NCI-H1436 (cell line): Measurements from ENCODE around the gene LRRC38.
"Not testable (repeated sequence)": the region's sequence is repeated elsewhere in the genome, so short reads cannot be mapped to it uniquely, and the experiment has no call there.

ENCODE experiments used
- DNase-seq: peaks from one replicate; lab custom pipeline; 2025; lab: John Stamatoyannopoulos, UW

Gene LRRC38, protein sequence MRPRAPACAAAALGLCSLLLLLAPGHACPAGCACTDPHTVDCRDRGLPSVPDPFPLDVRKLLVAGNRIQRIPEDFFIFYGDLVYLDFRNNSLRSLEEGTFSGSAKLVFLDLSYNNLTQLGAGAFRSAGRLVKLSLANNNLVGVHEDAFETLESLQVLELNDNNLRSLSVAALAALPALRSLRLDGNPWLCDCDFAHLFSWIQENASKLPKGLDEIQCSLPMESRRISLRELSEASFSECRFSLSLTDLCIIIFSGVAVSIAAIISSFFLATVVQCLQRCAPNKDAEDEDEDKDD

DNA sequence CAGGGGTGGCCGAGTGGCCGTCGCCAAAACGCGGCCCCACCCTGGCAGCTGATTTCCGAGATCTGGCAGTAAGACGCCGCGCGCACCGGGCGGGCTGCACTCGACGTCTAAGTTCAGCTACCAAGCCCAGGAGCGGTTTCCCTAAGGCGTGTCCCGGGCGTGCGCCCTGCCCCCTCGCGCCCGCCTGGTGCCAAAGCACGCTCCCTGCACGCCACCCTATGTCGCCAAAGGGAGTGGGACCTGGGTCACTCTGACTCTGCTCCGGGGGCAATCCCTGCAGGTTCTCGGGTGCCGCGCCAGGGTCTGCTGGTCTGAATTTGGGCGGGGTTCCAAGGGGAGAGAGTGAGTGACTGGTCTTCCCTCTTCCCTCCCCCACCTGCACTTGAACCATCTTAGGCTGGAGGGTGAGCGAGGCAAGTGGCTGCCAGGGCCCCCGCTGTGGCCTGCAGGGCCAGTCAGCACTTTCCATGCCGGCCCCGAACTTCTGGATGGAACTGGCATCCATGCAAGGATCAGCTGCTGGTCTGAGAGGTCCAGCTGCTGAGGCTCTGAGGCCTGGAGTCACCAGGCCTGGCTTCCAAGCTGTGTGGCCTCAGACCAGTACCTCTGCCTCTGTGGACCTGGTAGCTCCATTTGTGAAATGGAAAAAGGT, at the start of gene LRRC38:
LRRC38 (minus strand) TSS at position 109 of the 652 bp plus-strand sequence. CDS start 410 bp downstream, outside the sequence.
- DNase-seq, result no peak

GRCh38 chr1:13562981-13563380, 49.2 kb upstream of the LRRC38 start:
- DNase-seq, result not testable (repeated sequence)

DNA sequence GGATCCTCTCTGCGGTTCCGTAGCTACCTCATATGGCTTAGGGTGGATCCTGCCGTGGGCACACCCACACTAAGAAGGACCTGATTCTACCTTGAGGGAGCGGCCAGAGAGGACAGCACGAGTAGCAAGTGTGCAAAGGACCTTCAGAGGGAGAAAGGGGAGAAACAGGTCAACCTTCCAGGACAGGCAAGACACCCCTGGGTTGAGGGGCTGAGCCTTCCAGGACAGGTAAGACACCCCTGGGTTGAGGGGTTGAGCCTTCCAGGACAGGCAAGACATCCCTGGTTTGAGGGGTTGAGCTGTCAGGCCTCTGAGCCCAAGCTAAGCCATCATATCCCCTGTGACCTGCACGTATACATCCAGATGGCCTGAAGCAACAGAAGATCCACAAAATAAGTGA, 46.7 kb upstream of the LRRC38 start:
- no peak for DNase-seq

DNA sequence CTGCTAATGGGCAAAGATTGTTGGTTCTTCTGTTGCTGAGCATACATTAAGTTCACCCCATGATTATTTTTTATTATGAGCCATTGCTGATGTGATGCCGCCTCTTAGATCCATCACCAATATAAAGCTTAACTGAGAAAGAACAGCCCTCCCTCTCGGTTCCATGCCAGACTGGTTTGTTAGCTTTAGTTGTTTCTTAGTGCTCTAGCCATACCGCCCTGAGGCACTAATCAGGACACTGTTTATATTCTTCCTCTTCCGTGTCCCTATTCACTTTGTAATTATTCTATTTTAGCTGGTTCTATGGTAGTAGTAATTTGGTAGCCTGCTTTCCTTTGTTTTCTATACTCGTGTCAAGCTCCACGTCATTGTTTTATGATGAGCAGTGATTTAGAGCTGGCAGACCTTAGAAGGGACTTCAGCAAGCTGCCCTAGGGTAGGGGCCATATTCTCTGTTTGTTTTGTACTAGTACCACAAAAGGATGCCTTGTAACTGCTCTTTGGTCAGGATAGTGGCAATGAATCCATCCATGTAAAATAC, 42.5 kb upstream of the LRRC38 start:
- DNase-seq, result no peak

DNA sequence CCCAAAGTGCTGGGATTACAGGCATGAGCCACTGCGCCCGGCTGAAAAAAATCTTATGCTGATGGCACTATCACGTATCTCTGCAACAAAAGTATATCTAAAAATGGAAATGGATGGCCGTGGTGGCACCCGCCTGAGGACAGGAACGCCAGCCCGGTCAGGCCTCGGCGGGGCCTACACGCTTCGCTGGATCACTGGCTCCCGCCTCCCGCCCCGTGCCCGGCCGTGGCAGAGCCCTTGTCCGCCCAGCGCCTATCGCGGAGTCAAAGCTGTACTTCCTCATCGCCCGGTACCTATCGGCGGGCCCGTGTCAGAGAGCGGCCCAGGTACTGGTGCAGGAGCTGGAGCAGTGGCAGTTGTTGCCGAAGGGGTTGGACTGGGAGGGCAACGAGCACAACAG, 41.0 kb upstream of the LRRC38 start:
- DNase-seq, result no peak

DNA sequence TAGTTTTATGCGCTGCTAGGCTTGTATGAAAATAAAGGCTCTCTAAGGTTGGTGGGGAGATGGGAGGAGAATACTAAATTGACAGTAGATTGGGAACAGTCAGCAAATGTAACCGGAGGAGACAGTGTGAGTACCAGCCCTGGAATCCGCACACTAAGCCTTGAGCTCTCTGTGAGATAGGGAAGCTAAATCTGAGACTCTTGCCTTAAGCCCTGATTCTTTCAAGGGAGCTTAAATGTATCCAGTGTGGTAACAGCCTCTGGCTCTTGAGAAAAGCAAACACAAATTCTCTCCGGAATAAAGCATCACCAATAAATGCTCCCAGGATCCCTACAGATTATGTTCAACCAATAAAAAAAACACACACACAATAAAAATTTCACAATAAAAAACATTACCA, 36.9 kb upstream of the LRRC38 start:
- DNase-seq, result no peak

DNA sequence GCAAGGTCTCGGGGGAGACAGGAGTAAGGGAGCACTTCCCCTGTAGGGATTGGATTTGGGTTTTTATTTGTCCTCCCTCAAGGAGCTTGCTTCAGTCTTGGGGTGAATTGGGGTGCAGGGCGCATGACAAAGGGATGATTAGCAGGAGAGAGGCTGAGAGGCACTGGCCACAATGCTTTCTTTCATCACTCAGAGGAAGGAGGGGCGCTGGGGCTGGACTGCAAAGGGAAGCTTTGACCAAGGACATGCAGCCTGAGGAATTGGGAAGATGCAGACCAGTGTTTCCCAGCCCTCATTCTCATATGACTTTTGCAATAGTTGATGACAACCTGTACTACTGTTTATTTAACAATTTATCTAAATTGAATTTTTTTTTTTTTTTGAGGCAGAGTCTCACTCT, 35.7 kb upstream of the LRRC38 start:
- DNase-seq, result no peak

DNA sequence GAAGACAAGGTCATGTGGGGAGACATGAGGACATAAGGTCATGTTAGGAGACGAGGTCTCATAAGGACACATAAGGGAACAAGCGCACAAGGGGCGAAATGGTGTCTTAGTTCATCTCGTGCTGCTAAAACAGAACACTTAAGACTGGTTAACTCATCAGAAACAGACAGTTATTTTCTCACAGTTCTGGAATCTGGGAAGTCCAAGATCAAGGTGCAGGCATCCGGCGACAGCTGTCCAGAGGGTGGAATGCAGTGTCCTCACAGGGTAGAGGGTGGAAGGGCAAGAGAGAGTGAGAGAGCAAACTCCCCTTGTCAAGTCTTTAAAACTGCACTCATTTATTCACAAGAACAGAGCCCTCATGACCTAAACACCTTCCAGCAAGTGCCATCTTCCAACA, 35.2 kb upstream of the LRRC38 start:
- no peak for DNase-seq

GRCh38 chr1:13548281-13548680, 34.5 kb upstream of the LRRC38 start:
- DNase-seq, result no peak

DNA sequence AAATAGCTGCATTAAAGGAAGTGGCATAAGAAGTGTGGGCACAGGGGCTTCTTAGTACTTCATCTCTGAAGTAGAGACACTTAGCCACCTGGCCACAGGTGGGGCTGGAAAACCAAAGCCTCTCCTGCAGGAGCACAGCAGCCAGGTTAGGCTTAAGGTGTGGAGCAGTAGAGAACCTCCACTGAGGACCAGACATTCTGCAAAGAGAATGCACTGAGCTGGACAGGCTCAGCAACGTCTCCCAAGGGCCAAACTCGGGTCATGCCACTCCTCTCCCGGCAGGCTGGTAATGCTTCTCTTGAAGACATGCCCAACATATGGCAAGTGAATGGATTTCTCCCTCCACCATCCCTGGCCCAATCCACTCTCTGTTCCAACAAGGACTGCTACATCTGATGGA, 33.0 kb upstream of the LRRC38 start:
- no peak for DNase-seq

GRCh38 chr1:13544221-13544556, 30.4 kb upstream of the LRRC38 start:
- DNase-seq, result no peak

DNA sequence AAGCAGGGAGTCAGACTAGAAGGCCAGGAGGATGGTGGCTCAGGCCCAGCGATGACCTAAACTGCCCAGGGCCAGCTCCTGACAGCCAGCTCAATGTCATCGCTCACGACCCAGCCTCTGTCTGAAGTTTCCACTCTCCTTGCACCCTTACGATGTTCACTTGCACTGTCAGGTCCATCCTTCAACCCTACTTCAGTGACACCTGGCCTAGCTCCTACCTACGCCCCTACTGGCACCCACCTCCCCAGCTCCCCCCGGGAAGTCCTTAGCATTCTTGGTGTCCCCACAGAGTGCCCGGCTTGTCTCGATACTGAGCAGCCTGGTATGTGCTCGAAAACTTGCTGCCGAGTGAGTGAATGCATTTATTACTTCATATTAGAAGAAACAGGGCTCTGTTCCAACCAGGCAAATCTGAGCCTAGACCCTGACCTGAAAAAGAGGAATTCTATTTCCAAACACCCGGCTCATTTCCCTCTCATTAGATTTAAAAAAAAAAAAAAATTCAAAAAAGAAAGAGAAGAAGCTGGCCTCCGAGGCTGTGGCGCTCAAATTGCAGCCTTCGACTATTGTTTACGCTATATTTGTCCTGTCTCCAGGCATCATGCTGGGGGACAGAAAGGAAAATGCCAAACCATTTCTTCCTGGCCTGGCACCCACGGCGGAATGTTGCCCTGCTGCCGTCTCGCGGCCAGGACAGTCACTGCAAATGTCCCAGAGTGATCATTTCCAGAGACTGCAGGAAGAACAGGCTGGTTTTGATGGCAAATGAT, 29.8 kb upstream of the LRRC38 start:
- no peak for DNase-seq

DNA sequence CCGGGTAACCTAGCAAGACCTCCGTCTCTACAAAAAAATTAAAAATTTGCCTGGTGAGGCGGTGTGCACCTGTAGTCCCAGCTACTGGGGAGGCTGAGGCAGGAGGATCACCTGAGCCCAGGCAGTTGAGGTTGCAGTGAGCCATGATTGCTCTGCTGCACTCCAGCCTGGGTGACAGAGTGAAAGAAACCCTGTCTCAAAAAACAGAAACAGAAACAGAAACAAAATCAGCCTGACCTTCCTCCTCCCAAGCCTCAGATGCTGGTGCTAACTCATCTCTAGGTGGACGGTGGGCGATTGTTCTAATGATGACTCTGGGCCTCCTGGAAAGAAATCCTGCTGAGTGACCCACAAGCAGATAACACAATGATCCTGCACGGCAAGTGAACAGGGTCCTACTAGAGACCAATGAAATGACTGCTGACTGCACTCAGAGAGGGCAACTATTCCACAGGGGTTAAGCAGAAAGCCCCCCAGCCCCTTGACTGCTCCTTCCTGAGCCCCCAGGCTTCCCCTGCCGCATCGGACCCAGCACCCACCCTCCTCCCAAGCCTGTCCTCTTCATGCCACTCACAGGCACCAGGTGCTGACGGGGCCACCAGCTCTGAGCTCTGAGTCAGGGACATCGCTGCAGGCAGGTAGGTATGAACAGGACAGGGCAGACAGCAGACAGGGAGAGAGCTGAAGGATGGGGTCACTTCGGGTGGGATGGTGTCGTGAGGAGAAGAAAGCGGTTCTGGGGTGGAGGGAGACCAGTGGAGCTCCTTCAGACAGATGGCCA, 27.8 kb upstream of the LRRC38 start:
- no peak for DNase-seq

DNA sequence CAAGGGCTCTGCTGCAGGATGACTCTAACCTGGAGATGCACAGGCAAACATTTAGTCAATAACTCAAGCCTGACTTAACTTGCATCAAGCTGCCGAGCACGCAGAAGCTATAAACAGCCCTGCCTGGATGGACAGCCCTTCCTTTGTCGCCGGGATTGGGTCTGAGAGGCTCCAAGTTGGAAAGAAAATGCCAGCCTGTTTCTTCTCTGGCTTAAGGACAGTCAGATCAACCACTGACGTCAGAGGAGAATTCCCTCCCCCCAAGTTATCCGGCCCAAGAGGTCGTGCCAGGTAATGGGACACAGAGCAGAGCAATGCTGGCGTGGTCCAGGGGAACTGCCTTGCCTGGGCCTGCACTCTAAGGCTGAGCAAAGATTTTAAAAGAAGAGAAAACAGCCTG, 27.1 kb upstream of the LRRC38 start:
- no peak for DNase-seq

DNA sequence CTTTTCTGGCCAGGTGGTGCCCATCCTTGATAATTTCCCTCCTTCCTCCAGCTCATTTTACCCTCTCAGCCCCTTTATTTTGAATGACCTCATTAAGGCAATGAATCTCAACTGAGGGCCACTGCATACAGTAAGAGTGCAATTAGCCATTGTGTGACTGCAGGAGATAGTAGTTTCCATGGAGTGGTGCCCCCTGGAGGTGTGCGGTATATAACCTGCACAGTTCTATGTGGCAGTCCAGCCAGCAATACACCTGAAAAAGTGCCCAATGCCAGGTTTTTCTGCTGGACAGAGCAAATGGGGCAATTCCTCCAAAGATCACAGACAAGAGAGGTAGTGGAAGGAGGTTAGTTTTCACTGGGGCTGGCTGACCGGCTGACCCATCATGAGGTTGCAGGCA, 25.9 kb upstream of the LRRC38 start:
- no peak for DNase-seq

- DNase-seq, result no peak
Measured at GRCh38 chr1:13538832-13539231, 25.0 kb upstream of the LRRC38 start.

DNA sequence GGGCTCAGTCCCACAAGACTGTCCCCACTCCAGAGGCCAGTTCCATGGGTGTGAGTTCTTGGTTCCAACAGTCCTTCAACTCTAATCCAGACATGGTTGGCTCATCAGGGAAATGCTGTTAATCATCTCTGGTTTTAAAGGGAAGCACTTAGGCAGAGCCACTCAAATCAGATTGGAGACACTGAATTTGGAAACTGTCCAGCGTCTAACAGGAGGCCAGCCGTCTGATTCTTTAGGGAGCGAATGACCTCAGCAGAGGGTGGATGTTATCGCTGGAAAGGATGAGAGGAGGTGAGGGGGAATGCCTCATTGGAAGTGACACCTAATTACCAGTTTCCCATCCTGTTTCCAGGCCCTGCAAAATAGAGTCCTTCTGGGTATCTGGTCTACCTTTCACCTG, 22.8 kb upstream of the LRRC38 start:
- no peak for DNase-seq

- DNase-seq, result no peak
Measured at GRCh38 chr1:13535227-13535626, 21.4 kb upstream of the LRRC38 start.

- no peak for DNase-seq
Measured at GRCh38 chr1:13528320-13528719, 14.5 kb upstream of the LRRC38 start.

DNA sequence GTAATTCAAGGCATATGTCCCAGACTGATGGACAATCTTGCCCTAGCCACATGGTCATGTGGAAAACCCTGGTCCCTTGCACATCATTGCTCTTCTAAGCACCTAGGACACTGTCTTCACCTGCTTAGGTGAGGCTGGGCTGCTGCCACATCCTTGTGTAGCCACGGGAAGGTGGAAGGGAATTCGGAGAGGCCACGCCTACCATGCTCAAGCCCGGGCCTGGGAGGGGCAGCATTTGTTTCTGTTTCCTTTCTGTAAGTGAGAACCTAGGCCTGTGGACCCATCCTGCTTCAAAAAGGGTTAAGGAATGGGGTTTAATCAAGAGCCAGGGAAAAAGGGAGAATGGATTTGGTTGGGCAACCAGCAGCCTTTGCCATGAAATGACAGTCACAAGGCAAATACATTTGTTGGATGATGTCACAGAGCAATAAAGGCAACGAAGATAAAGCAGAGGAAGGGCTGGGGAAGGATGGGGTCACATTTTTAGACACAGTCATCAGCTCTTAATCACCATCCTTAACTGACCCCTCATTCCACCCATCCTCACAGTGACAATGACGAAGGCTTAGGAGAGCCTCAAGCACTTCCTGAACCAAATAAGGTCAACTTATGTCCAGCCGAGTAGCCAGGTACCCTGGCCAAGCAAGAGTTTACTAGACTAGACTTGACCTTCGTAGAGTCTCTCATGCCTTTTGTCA, 10.1 kb upstream of the LRRC38 start:
- no peak for DNase-seq

DNA sequence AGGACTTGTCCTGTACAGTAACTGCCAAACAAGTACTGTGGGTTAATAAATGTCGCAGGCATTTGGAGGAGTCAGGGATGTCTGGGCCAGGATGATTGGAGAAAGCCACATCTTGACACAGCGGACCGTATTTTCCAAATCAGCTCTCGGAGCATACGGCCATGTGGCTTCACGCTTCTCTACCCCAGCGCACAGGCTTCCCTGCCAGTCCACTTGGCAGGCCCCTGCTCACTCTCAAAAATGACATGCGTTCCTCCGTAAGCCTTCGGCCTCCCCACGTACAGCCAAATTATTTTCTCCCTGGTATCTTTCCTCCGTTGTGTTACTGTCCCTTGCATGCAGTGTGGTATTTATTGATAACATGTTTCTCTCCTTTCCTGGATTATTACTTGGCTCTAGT, 7.2 kb upstream of the LRRC38 start:
- DNase-seq, result no peak
